Measurements from ENCODE around the gene ALKBH4. TPM values are rescaled to one million over a fixed set of nuclear protein-coding genes. Genes with fewer than 3 reads are reported as not detected.

The ALKBH4 gene
- polyA plus RNA-seq, 1 of the 3 experiments (the other 2 are of a cell fraction), result 18.1 TPM

- no peak for TF ChIP-seq ZBTB33 (IDR thresholded peaks at IDR 0.05; ENCODE audit: borderline replicate concordance, low read depth)
- TF ChIP-seq RFX5 (IDR thresholded peaks at IDR 0.05; ENCODE audit: low read length), result no peak
- TF ChIP-seq FOSL2 (IDR thresholded peaks at IDR 0.05; ENCODE audit: borderline replicate concordance, low read depth), result no peak
- TF ChIP-seq RXRA (IDR thresholded peaks at IDR 0.05; ENCODE audit: borderline replicate concordance, low read depth), result no peak
- TF ChIP-seq ELF1 (IDR thresholded peaks at IDR 0.05), result no peak
Observed at GRCh38 chr7:102469351-102469971, 4.8 kb upstream of the ALKBH4 start (continued).

- H3K27ac ChIP-seq (ENCODE audit: low read depth in 2 of 2, low read length in 1 of 2), result no peak overlapping the region
- CTCF ChIA-PET, result interaction anchor here (1.2 kb wide), 1 partner anchor 19 kb away, joined by 3 read pairs; no protein-coding TSS in a partner anchor
- H2AFZ ChIP-seq (ENCODE audit: low read depth), result no peak overlapping the region
- H3K4me1 ChIP-seq (ENCODE audit: control insufficient read depth in 1 of 2, insufficient read depth in 2 of 2, low read depth in 1 of 2, low read length in 1 of 2), result peaks cover 5 to 10% of the 10 kb centered on the region in 2 experiments; a peak in 2 of 4 replicates
- H3K9me3 ChIP-seq, result no peaks in the 10 kb centered on the region
- H3F3A ChIP-seq (replicated peaks; ENCODE audit: insufficient read depth), result peaks cover 10% of the 10 kb centered on the region
- no peaks in the 10 kb centered on the region for H3K9me2 ChIP-seq
- no peak overlapping the region for H3K9ac ChIP-seq
- peaks cover 23% of the 10 kb centered on the region for H3K79me2 ChIP-seq (ENCODE audit: insufficient read depth)
- TF ChIP-seq, protein P1, sequence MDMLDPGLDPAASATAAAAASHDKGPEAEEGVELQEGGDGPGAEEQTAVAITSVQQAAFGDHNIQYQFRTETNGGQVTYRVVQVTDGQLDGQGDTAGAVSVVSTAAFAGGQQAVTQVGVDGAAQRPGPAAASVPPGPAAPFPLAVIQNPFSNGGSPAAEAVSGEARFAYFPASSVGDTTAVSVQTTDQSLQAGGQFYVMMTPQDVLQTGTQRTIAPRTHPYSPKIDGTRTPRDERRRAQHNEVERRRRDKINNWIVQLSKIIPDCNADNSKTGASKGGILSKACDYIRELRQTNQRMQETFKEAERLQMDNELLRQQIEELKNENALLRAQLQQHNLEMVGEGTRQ (IDR thresholded peaks at IDR 0.05; ENCODE audit: borderline replicate concordance, low read depth, low read length), result no peak
- TF ChIP-seq GABPA (IDR thresholded peaks at IDR 0.05; ENCODE audit: low read depth) (no peak), ELF1 (IDR thresholded peaks at IDR 0.05) (no peak), TCF12 (IDR thresholded peaks at IDR 0.05) (no peak), YY1 (IDR thresholded peaks at IDR 0.05; ENCODE audit: low read depth) (no peak), MAX (IDR thresholded peaks at IDR 0.05; ENCODE audit: low read depth) (no peak), MXI1 (IDR thresholded peaks at IDR 0.05; ENCODE audit: low read depth, low read length) (no peak)
- TF ChIP-seq, protein P2, sequence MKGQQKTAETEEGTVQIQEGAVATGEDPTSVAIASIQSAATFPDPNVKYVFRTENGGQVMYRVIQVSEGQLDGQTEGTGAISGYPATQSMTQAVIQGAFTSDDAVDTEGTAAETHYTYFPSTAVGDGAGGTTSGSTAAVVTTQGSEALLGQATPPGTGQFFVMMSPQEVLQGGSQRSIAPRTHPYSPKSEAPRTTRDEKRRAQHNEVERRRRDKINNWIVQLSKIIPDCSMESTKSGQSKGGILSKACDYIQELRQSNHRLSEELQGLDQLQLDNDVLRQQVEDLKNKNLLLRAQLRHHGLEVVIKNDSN (IDR thresholded peaks at IDR 0.05; ENCODE audit: borderline replicate concordance, low read depth), result no peak
- H3K36me3 ChIP-seq (replicated peaks in 1 of 2; ENCODE audit: control insufficient read depth in 1 of 2, insufficient read depth in 2 of 2, low read length in 1 of 2), result peaks cover 33 to 54% of the 10 kb centered on the region in 2 experiments
- H3K4me3 ChIP-seq (ENCODE audit: low read depth in 2 of 2, low read length in 1 of 2), result no peak overlapping the region
- no peak overlapping the region for H3K4me2 ChIP-seq
- peaks cover 4% of the 10 kb centered on the region; the same call in 1 of the 2 replicates for H4K20me1 ChIP-seq (ENCODE audit: insufficient read depth)
- no peak for DNase-seq
- whole genome bisulfite sequencing (ENCODE audit: low lambda C conversion rate), result 93% methylated on average over 38 of the region's 40 CpGs
- no peaks in the 10 kb centered on the region for H3K27me3 ChIP-seq (ENCODE audit: insufficient read depth)
- POLR2A ChIA-PET, result no interaction called here
Observed at GRCh38 chr7:102468478-102469350, 4.1 kb upstream of the ALKBH4 start.

Measured in SK-N-SH (cell line).